GM18870 (cell line): Measurements from ENCODE around the gene OGFR.

Source experiments
- ATAC-seq: cut with Tn5 transposase; IDR thresholded peaks from one replicate; pipeline ENCODE4 v1.9.1; 2021; ENCODE audit warnings: moderate library complexity; ENCODE audit not compliant: unreplicated experiment

Gene OGFR

DNA sequence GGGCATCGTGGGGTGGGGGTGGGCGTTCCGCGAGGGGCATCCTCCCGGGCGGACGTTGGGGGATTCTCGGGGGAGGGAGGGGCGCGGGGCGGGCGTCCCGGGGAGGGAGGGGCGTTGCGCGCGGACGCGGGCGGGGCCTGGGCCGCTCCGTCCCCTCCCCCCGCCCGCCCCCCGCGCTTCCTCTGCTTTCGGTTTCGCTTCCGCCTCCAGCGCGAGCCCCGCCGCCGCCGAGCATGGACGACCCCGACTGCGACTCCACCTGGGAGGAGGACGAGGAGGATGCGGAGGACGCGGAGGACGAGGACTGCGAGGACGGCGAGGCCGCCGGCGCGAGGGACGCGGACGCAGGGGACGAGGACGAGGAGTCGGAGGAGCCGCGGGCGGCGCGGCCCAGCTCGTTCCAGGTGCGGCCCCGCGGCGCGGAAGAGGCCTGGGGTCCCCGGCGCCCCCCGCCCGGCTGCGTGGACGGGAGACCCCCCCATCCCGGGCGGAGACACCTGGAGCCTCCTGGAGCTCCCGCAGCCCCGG is at the start of gene OGFR:
Gene OGFR (plus strand): TSS at position 209 of the 528 bp plus-strand sequence. CDS start 25 bp downstream, at position 234.
- no peak for ATAC-seq

DNA sequence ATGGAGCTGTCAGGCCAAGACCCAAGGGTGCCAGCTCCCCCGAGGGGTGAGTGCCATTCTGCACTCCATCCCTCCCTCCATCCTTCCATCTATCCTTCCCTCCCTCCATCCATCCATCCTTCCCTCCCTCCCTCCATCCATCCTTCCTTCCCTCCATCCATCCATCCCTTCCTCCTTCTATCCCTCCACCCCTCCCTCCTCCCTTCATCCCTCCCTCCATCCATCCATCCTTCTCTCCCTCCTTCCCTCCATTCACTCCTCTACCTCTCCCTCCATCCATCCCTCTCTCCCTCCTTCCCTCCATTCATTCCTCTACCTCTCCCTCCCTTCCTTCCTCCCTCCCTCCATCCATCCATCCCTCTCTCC is 49.7 kb upstream of the OGFR start:
- no peak for ATAC-seq

- no peak for ATAC-seq
Observed at GRCh38 chr20:62755817-62756724, 48.6 kb upstream of the OGFR start.

- ATAC-seq, result no peak
Observed at GRCh38 chr20:62758226-62758912, 46.3 kb upstream of the OGFR start.

GRCh38 chr20:62759981-62760431 is 44.6 kb upstream of the OGFR start:
- ATAC-seq, result no peak

GRCh38 chr20:62760471-62760855 is 44.2 kb upstream of the OGFR start:
- ATAC-seq, result no peak

GRCh38 chr20:62760856-62761758 is 43.5 kb upstream of the OGFR start:
- no peak for ATAC-seq

GRCh38 chr20:62761759-62762131 is 42.9 kb upstream of the OGFR start:
- ATAC-seq, result no peak

DNA sequence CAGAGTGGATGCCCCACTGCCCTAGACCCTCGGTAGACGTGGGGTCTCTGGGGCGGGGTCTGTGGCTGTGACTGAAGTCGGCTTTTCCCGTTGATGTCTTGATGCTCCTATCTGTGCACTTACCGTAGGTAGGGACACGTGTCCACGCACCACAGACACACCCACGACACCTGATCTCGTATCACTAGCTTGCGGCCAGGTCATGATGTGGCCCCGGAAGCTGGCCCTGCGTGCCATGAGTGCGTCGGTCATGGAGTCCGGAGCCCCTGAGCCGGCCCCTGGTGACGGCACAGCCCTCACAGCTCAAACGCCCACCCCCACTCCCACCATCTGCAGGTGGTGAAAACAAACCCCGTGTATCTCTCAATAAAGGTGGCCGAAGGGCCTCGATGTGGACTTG is 42.3 kb upstream of the OGFR start:
- ATAC-seq, result no peak

DNA sequence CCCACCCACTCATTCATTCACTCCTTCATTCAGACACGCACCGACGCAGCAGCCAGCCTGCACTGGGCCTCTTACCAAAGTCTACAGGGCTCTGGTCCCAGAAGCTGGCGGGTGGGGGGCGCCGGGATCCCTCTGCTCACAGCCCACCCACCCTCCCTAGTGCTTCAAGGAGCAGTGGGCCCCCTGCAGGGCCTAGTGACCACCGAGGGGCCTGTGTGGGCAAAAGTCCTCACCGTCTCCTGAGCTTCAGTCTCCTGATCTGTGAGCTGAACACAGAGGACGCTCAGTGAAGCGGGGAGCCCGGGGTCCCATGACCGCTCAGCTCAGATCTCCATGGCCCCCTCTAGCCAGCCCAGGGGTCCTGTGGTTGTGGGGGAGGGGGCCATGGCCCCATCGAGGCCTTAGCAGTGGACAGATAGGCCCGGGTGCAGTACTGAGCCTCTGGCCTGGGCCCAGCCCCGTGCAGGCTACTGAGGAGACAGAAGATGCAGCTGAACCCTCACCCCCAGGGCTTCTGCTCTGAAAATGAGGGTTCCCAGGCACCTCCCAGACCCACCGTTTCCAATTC is 41.8 kb upstream of the OGFR start:
- no peak for ATAC-seq

- no peak for ATAC-seq
Observed at GRCh38 chr20:62763404-62763803, 41.2 kb upstream of the OGFR start.

GRCh38 chr20:62764156-62764935 is 40.3 kb upstream of the OGFR start:
- ATAC-seq, result no peak

DNA sequence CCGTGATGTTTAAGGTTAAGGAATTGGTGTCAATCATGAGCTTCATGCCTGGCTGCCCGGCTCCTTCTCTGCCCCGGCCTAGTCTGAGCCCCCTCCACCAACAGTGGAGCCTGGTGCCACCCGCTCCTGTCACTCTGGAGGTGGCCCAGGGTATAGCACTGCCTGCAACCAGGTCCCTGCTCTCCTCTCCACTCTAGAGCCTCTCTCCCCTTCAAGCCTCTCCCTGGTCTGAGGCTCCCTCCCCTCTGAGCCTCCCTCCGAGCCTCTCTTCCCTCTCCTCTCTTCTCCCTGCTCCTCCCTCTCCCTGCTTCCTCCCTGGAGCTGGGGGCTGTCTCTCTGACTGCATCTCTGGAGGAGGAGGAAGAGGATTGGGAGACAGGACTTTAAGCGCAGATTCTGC is 39.6 kb upstream of the OGFR start:
- ATAC-seq, result no peak

GRCh38 chr20:62765432-62766070 is 39.1 kb upstream of the OGFR start:
- no peak for ATAC-seq

GRCh38 chr20:62766071-62766450 is 38.6 kb upstream of the OGFR start:
- ATAC-seq, result no peak

GRCh38 chr20:62766716-62767115 is 37.9 kb upstream of the OGFR start:
- ATAC-seq, result no peak

GRCh38 chr20:62768234-62768546 is 36.4 kb upstream of the OGFR start:
- ATAC-seq, result no peak

DNA sequence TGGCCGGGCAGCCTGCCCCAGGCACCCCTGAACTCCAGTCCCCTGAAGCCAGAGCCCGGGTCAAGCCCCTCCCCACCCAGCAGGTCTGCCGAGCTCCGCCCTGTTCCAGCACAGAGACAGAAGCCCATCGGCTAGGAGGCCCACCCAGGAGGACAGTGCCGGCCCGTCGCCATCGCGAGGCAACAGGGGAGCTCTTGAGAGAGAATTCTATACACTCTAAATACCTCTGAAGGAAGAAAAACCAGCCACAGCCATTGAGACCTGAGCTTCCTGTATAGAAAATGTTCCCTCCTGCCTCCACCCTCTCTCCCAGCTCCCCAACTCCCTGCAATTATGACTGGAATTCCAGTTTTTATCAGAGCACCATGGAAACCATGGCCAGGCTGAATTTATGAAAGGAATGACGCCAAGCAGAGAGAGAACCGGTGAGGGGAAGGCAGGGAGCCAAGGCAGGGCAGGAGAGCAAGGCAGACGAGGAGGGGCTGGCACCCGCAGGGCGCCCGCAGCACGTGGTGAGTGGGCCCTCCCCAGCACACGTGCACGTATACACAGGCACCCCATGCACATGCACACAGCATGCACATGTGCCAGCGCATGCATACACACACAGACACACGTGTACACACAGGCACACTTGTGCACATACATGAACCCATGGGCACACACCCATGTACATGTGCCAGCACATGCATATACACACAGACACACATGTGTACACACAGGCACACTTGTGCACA is 35.9 kb upstream of the OGFR start:
- ATAC-seq, result no peak
